Astrocyte (in vitro differentiated cells and primary cell): Measurements from ENCODE around the gene ALKBH3. TPM values are rescaled to one million over a fixed set of nuclear protein-coding genes. Genes with fewer than 3 reads are reported as not detected.

Source experiments
- DNase-seq: peaks from one replicate; pipeline ENCODE4 v3.0.0-alpha.2; 2010; ENCODE audit warnings: low read depth
- FAIRE-seq: peaks from 2 replicates; lab custom pipeline; 2011; peaks lifted over from hg19 to GRCh38; lab: Jason Lieb, UNC
- H2AFZ ChIP-seq: 2 replicates; pipeline ENCODE4 v1.6.0; 2012; ENCODE audit warnings: low read depth, low read length, inconsistent platforms
- H3K27ac ChIP-seq: 2 replicates; pipeline ENCODE4 v1.5.1; 2011; ENCODE audit warnings: low read depth, low read length, inconsistent platforms
- H3K27me3 ChIP-seq: 2 replicates; pipeline ENCODE4 v1.6.0; 2011; ENCODE audit warnings: low read length, inconsistent platforms; ENCODE audit not compliant: insufficient read depth
- H3K36me3 ChIP-seq: 2 replicates; pipeline ENCODE4 v1.5.1; 2011; ENCODE audit warnings: low read length, inconsistent platforms; ENCODE audit not compliant: insufficient read depth
- H3K4me1 ChIP-seq: 2 replicates; pipeline ENCODE4 v1.5.1; 2011; ENCODE audit warnings: low read length, inconsistent platforms; ENCODE audit not compliant: insufficient read depth
- H3K4me2 ChIP-seq: 2 replicates; pipeline ENCODE4 v1.6.0; 2012; ENCODE audit warnings: low read length, inconsistent platforms
- H3K4me3 ChIP-seq: 2 replicates; pipeline ENCODE4 v1.5.1; 2011; ENCODE audit warnings: low read depth, mild to moderate bottlenecking, low read length, inconsistent platforms; ENCODE audit not compliant: insufficient read depth
- H3K79me2 ChIP-seq: 2 replicates; pipeline ENCODE4 v1.6.0; 2012; ENCODE audit warnings: mild to moderate bottlenecking, low read length, inconsistent platforms; ENCODE audit not compliant: insufficient read depth
- H3K9ac ChIP-seq: 2 replicates; pipeline ENCODE4 v1.6.0; 2012; ENCODE audit warnings: mild to moderate bottlenecking, low read length, inconsistent platforms
- H3K9me3 ChIP-seq: 2 replicates; pipeline ENCODE4 v1.5.1; 2012; ENCODE audit warnings: low read depth, mild to moderate bottlenecking, low read length, inconsistent platforms; ENCODE audit not compliant: insufficient read depth
- H4K20me1 ChIP-seq: 2 replicates; pipeline ENCODE4 v1.6.0; 2012; ENCODE audit warnings: low read length, inconsistent platforms; ENCODE audit not compliant: insufficient read depth
- H3K27ac Mint-ChIP-seq: one replicate; pipeline ENCODE4 v1.8.0; 2021; ENCODE audit warnings: mild to moderate bottlenecking, mixed read lengths; ENCODE audit not compliant: unreplicated experiment
- H3K27me3 Mint-ChIP-seq: one replicate; pipeline ENCODE4 v1.8.0; 2021; ENCODE audit warnings: low read depth, mixed read lengths; ENCODE audit not compliant: unreplicated experiment
- H3K36me3 Mint-ChIP-seq: one replicate; pipeline ENCODE4 v1.8.0; 2021; ENCODE audit warnings: low read depth, mixed read lengths; ENCODE audit not compliant: unreplicated experiment
- H3K4me1 Mint-ChIP-seq: one replicate; pipeline ENCODE4 v1.8.0; 2021; ENCODE audit warnings: low read depth, mixed read lengths; ENCODE audit not compliant: unreplicated experiment
- H3K4me3 Mint-ChIP-seq: one replicate; pipeline ENCODE4 v1.8.0; 2021; ENCODE audit warnings: mild to moderate bottlenecking, moderate library complexity, mixed read lengths; ENCODE audit not compliant: unreplicated experiment
- H3K9me3 Mint-ChIP-seq: one replicate; pipeline ENCODE4 v1.8.0; 2021; ENCODE audit warnings: mild to moderate bottlenecking, mixed read lengths; ENCODE audit not compliant: unreplicated experiment
- CTCF ChIP-seq: IDR thresholded peaks from 2 replicates; pipeline ENCODE4 v1.5.1; 2011; ENCODE audit warnings: low read depth, mild to moderate bottlenecking, inconsistent platforms, low read length, moderate library complexity; ENCODE audit not compliant: insufficient read depth
- EZH2 ChIP-seq: IDR thresholded peaks from 2 replicates; pipeline ENCODE4 v1.6.1; 2012; ENCODE audit warnings: mild to moderate bottlenecking, low read length, inconsistent platforms; ENCODE audit not compliant: insufficient read depth
- total RNA-seq: library from RNA; stranded (reverse); gene quantifications from 2 replicates; pipeline ENCODE4 v1.2.1, GENCODE V29; 2021

The ALKBH3 gene
- total RNA-seq, 1 donor from 2014 or later: 30.5 TPM

- Mint-ChIP-seq H3K4me3 (no peak overlapping the region), H3K27ac (no peak overlapping the region), H3K36me3 (no peaks in the 10 kb centered on the region), H3K27me3 (peaks cover 36% of the 10 kb centered on the region), H3K9me3 (peaks cover 2% of the 10 kb centered on the region), H3K4me1 (peaks cover 5% of the 10 kb centered on the region)
- H2AFZ ChIP-seq: no peak overlapping the region
- peaks cover 37% of the 10 kb centered on the region for H3K27me3 ChIP-seq
- FAIRE-seq (no peak), DNase-seq (no peak)
- H3K9ac ChIP-seq: no peak overlapping the region
- no peaks in the 10 kb centered on the region for H3K36me3 ChIP-seq
- no peak overlapping the region for H3K4me2 ChIP-seq
- H3K4me1 ChIP-seq: peaks cover 15% of the 10 kb centered on the region
- H3K9me3 ChIP-seq: no peaks in the 10 kb centered on the region
- no peak overlapping the region for H3K4me3 ChIP-seq
- peaks cover 10% of the 10 kb centered on the region for H4K20me1 ChIP-seq
- H3K27ac ChIP-seq: no peak overlapping the region
- TF ChIP-seq EZH2: no peak
- TF ChIP-seq CTCF: peak; percentile 11
- no peaks in the 10 kb centered on the region for H3K79me2 ChIP-seq
Observed at GRCh38 chr11:43947003-43947500, 66.4 kb downstream of the ALKBH3 start.

GRCh38 chr11:43947815-43948214 is 67.2 kb downstream of the ALKBH3 start:
- Mint-ChIP-seq H3K27ac (no peak overlapping the region), H3K36me3 (no peaks in the 10 kb centered on the region), H3K9me3 (peaks cover 2% of the 10 kb centered on the region), H3K4me3 (no peak overlapping the region), H3K27me3 (peaks cover 36% of the 10 kb centered on the region), H3K4me1 (peaks cover 5% of the 10 kb centered on the region)
- H3K4me1 ChIP-seq: peaks cover 15% of the 10 kb centered on the region
- H3K9ac ChIP-seq: no peak overlapping the region
- FAIRE-seq (no peak), DNase-seq (no peak)
- no peak overlapping the region for H3K4me2 ChIP-seq
- H3K4me3 ChIP-seq: no peak overlapping the region
- peaks cover 37% of the 10 kb centered on the region for H3K27me3 ChIP-seq
- no peaks in the 10 kb centered on the region for H3K36me3 ChIP-seq
- no peaks in the 10 kb centered on the region for H3K79me2 ChIP-seq
- TF ChIP-seq EZH2: no peak
- TF ChIP-seq CTCF: no peak
- H3K27ac ChIP-seq: no peak overlapping the region
- H2AFZ ChIP-seq: no peak overlapping the region
- peaks cover 10% of the 10 kb centered on the region for H4K20me1 ChIP-seq
- H3K9me3 ChIP-seq: no peaks in the 10 kb centered on the region
